SKM-1 treated with dmso at 0.1 percent for 144 hours (cell line): ENCODE data around the gene NUB1.

Experiments used
- DNase-seq: peaks from one replicate; lab custom pipeline; 2025; ENCODE audit not compliant: unreplicated experiment; lab: John Stamatoyannopoulos, UW

NUB1 gene

DNA sequence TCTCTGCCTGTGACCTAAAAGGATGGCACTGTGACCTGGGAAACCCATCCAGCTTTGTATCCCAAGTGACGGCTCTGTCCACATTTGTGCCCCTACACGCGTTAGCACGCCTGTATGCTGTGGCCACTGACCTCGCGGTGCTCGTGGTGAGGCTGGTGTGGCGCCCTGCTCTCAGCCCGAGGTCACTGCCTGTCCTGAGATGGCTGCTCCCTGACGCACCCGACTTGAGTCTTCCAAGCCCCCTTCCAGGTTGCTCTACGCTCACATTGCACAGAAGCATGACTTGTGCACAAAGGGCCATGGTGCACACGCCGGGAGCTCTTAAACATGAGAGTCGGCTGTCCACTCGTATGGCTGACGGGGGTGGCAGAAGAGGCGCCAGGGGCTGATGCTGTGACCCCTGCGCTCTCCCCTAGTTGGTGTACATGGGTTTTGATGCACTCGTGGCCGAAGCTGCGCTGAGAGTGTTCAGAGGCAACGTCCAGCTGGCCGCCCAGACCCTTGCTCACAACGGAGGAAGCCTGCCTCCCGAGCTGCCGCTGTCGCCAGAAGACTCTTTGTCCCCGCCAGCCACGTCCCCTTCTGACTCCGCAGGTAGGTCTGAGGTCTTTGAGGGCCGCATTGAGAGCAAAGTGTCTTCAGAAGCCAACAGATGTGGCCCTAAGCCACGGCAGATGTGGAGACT lies 34.7 kb downstream of the NUB1 start:
- no peak for DNase-seq

DNA sequence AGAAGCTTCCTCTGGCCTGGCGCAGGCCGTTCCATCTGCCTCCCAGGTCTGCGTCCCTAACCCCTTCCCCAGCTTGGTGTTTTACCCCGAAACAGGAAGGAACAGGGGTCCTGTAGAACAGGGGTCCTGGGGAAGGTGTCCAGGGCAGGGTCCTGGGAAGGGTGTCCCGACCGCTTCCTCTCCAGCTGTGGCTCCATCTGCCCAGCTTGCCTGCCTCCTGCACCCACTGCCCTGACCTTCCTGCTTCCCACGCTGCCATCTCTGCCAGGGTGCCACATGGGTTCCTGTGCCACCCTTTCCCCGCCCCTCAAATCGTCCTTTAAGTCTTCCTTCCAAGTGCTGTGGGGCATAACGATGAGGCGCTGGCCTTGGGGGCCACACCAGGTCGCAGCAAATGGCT lies 35.8 kb downstream of the NUB1 start:
- DNase-seq, result no peak

DNA sequence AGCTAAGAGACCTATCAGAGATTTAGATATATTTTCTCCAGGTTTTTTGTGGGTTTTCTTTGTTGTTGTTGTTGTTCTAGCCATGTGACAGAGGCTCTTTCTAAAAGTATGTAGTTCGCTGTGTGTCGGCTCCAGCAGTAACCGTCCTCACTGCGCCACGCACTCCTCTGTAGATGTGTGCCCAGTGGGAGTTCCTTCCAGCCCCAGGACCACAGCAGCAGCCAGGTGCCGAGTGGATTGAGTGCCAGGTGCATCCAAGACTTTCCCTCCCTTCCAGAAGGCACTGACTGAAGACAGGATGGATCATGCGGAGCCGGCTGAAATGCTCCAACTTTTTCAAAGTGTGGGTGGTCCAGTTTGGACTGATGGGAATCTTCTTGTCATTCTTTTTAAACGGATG lies 36.4 kb downstream of the NUB1 start:
- no peak for DNase-seq

DNA sequence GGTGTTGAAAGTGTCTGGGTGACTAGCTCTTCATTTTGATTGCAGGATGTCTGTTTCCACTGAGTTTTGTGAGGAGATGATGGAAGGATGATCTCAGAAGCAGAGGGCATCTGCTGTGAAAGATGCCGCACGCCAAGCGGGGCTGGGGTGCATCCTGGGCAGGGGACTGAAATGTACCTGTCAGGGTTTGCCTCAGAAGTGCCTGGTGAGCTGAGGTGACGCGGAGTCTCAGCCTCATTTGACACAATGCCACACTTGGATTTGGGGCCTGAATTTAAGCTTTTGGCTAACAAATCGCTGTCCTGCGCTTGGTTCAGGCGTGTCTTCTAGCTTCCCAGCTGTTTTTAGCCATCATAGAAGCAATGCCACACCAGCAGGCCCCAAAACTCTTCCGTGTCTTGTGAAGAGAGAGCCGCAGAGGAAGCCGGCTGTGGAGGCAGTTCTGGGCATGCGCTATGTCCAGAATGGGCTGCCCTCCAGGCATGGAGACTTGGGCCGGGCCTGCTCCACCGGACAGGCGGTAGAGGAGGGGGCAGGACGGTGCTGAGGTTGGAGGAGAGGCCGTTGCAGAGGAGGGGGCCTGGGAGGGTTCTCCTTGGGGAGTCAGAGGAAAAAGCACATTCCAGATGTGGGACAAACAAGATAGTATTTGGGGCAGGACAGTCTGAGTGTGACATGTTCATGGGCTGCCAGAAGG lies 37.0 kb downstream of the NUB1 start:
- no peak for DNase-seq

DNA sequence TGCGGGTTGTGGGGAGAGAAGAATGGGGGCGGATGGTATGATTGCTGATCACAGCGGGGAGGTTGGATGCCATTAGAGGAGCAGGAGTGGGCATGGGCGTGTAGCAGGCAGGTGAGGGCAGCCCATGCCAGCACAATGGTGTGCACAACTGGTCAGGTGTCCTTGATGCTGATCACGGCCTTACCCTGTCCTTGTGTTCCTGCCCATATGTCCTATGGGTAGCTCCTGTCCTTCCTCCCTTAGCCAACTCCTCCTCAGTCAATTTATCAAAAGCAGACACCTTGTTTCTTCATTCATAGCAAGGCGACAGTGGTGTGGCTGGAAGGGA lies 37.5 kb downstream of the NUB1 start:
- no peak for DNase-seq

DNA sequence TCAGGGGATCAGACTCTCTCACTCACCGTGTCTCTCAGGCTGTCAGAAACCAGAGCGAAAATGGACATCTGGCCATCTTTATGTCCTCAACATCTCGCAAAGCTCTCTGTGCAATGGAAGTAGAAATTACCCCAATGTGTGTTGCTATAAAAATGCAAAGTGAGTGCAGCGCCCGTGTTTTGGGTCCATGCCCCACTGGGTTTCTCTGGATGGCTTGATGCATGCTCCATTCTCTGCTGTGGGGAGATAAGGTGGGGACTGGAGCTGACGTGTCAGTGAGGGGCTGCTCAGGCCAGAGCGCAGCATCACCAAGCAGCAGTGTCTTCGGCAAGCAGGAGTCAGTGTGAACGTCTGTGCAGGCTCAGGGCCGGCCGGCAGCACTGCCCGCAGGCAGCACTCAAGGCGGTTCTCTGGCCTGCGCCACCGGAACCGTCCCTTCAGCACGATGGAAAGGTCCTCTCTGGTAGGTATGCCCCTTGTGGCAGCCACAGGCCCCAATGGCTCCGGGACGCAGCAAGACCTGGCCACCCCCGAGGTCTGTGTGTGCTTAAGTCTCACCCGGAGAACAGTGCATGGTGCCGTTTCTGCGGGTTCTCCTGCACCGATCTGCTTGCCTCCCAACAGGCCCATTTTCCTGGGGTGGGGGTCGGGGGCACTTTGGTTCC lies 38.1 kb downstream of the NUB1 start:
- DNase-seq, result no peak

DNA sequence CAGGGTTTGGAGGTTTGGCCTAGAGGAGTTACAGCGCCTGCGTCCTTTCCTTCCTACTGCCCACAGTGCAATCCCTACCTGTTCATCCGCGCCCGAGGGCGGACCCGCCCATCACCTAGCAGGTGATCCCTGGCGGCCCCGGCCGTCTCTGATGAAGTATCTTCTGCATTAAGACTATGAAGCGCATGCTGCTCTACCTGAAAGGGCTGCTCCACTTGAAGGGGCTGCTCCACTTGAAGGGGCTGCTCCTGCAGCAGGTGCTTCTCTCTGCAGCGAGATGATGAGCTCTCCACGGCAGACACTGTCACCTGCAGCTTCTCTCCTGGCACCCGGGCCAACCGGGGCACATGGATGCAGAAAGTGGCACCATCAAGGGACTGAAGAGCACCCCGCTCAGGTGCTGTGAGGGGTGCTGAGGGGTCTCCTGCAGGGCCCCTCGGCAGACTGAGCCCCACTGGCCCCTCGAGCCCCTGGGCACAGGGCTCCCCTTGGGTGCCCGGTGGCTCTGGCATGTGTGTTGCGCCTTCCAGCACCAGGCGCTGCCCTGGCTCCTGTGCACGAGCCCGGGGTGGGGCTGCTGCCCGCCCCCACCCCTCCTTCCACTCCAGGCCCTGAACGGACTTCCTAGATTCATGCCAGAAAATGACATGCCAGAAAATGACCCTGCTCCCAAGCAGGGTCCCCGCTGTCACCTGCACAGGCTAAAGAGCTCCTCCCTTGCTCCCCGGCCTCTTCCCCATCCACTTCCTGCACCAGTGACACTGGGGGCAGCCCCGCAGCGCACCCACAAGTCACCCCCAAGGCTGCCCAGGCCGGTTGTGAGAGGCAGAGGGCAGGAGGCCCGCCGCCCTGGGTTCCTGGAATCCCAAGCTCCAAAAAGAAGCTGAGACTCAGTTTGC lies 38.8 kb downstream of the NUB1 start:
- DNase-seq, result no peak

DNA sequence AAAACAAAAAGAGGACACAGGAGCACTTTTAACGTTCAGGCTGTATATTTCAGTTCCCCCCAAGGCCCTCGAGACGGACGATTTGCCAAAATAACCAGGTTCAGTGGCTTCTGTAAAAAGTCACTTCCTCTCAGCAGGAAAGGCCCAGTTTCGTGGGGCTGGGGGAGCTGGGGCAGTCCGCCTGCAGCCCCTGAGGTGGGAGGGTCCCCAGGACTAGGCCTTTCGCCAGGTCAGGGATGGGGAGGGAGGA lies 39.4 kb downstream of the NUB1 start:
- DNase-seq, result no peak

DNA sequence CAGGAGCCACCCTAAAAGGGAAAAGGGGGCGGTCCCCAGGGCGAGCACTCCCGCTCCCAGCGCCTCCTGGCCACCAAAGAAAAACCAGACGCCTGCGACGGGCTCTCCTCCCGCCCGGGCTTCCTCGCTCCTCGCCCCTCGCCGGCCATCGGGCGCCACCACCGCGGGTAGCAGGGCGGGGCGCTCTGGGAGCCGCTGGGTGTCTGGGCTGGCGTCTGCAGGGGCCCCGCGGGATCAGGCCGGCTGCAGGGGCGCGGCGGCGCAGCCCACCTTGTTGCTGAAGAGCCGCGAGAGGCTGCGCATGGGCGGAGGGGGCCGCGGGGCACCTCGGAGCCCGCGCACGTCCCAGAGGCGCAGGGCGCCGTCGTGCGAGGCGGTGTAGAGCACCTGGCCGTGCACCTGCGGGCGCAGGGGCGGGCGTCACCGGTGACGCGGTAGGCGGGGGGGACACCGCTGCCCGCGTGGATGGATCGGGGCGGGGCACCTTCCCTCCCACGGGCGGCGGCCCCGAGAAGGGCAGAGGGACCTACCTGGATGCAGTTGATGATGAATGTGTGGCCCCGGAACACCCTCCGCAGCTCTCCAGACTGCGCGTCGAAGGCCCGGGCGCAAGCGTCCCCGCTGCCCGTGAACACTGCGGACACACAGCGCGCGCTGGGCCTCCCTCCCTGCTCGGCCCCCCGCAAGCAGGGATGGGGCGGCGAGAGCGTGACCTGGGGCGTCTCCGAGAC lies 39.9 kb downstream of the NUB1 start:
- DNase-seq, result no peak

DNA sequence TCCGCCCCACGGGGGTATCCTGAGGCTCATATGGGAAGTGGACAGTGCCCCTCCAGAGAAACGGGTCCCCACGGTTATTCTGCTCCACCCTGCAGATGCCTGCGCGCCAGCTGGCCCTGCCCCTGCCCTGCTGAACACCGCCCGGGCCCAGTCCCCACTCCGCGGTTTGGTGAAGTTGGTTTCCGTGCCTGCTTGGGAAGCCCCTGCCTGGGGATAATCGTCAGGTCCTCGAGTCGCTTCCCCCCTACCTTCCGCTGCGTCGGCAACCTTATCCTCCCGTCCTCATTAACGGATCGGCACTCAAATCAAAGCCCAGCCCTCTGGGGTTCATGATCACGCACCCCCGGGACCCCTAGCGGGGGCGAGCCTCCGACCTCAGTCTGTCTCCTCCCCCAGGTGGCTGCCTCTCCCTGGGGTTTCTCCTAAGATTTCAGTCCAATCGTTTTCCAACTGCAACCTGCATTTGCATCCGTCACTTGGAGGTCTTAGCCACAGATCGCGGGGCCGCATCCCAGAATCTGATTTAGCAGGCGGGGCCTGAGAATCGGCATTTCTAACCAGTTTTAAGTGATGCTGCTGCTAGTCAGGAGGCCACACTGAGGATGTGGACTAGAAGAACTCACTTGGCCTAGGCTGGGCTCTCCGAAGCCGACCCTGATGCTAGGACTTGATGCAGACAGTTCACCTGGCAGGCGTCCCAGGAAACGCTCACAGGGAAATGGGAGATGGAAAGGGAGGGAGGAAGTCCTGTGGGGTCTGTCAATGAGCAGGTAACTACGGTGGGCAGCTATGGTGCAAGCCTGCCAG lies 40.7 kb downstream of the NUB1 start:
- DNase-seq, result no peak

DNA sequence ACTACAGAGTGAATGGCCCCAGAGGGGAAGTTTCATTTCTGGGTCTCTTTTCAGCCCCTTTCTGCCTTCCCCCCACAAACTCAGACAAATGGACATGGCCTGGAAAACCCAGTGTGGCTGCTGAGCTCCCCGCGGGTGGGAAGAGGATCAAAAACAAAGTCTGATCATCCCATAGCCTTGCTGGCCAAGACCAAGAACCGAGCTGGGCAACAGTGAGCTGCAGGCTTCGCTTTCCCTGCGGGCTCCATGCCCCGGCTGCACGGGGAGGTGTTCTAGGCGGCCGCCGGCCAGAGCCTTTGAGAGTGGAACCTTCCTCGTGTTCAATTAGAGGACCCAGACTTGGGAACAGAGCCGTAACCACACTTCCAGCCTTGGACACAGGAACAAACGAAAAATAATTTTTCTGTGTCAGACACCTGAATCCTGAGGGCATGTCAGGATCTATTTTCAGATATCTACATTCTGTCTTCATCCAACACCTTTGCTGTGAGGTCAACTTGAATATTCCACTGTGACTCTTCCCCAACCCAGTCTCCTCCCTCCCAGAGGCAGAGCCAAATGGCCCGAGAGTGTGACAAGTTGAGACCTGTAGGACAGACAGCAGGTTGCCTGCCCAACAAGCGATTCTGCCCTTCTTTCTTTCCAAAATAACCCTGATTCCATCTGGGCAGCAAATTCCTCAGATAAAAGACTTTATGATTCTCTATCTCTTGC lies 42.2 kb downstream of the NUB1 start:
- no peak for DNase-seq

DNA sequence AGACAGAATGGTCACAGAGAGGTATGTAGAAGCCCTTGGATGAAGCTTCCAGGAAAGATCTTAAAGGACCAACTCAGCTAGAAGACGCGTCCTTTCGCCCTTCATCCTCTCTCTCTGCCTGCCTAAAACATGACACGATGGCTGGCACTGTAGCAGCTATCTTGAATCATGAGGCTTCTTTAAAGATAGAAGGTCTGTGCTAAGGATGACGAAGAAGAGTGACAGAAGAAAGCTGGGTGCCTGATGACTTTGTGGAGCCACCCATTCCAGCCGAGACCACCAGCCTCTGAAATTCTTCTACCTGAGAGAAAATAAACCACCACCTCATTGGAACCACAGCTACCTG lies 42.7 kb downstream of the NUB1 start:
- no peak for DNase-seq

DNA sequence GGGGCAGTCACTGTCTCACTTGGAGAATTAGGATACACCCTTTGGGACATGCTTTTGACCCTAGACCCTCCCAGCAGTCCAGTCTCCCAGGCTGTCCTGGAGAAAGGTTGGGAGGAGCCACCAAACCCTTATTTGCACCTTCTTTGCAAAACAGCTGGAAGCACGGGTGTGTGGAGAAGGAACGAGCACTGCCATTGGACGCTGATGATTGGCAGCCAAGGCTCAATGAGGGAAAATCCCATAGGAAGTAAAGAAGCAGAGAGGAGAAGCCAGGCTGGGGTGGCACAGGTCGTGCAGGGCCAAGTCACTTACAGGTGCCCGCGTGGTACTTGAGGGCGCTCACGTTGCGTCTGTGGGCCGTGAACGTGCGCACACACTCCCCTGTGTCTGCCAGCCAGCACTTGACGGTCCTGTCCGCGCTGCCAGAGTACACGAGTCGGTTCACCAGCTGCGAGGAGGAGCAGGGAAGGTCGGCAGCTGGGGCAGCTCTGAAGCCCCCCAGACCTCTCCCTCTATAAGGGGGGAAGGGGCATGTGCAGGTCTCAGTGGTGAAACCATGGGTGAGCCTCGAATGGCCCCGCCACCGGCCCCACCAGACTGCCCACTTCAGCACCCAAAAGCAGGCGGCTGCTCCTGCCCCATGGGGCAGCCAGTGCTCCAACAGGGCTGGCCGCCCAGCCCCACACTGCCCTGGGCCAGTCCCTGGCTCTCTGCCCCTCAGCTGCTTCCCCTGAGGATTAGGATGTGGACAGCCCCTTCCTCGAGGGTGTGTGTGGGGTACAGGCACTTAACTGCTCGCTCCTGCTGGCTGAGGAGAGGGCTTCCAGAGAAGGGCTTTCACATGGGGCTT lies 43.4 kb downstream of the NUB1 start:
- DNase-seq, result no peak

DNA sequence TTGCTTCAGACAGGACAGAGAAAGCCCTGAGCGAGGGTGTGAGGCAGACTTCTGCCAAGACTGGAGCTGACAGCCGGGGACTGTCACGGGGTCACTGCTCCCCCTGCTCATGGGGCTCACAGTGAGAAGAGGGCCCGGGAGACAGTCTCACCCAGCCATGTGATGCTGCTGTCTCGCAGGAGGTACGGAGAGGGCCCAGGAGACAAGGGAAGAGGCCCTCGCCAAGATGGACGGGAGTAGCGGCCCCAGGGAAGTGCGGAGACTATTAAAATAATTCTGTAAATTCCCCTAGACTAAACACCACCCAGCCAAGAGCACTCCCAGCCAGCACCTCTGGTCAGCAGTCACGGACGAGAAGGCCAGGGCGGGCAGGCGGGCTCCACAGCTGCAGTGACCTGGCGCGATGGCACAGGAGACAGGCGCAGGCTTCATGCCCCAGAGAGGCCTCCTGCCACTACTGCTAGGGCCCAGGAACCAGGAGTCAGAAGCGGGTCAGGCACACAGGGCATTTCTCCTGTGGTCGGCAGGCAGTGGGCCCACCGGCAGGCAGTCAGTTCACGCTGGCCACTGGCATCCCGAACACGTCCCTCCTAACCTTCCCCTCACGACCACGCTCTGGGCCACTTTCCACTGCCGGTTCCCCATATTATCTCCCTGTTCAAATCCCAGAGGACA lies 44.2 kb downstream of the NUB1 start:
- no peak for DNase-seq

DNA sequence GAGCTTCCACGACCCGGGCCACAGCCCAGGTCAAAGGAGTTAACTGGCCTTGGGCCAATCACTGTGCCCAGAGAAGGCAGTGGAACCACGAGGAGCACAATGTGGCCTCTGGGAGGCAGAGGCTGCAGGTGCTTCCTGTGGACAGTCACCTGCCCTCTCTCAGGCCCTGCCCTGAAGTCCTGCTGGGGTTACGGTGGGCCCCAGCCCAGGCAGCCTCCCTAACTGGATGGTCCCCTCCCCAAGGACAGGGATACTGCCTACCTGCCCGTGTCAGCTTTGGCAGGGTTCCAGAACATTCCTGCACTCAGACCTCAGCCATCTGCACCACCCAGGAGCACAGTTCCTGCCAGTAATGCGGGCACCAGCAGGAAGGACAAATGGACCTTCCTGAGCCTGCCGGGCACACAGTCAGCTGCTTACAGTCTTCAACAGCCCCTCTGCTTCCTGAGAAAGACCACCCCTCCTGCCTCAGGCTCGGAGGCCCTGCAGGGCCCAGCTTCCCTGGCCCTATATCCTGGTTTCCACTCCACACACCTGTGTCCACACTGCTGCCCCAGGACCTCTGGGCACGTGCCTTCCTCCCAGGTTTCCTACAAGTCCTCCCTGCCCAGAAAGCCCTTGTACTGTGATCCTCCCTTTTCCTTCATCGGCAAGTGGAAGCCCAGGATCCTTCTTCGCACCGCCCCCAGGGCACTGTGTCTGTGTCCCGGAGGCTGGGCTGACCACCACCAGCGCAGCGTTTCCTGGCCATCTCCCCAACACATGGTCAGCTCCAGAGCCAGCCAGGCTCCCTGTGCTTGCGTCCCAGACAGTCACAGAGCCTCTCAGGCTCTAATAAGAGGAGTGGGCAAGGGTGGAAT lies 44.9 kb downstream of the NUB1 start:
- no peak for DNase-seq

DNA sequence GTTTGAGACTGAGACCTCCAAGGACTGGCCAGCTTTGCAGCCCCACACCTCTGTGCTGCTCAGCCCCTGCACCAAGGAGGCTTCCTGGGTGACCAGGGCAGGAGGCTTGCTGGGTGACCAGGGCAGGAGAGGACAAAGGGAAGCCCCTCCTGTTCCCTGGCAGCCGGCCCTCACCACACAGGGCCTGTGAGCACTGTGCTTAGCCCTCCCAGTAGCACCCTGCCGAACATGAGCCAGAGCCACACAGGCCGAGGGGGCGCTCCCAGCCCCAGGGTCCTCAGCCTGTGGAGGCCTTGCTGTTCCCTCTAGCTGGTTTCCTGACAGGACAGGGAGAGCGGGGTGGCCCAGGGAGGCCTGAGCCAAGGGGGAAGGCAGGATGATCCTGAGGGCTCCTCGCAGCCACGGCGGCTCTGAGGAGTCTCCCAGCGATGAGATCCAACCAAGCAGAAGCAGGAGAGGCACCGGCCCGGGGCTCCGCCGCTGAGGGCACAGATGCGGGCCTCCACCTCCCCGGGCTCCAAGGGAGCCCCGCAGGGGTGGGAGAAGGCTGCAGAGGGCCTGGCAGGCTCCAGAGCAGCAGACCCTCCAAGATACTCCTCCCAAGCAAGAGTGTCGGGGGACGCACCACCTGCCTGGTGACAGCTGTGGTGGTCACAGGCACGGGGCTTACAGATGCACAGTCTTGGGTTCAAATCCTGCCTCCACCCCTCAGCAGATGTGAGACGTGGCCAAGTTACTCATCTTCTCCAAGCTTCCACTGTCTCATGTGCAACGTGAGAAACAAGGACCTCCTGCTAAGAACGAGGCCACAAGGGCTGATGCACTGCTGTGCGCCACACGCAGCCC lies 45.8 kb downstream of the NUB1 start:
- no peak for DNase-seq

DNA sequence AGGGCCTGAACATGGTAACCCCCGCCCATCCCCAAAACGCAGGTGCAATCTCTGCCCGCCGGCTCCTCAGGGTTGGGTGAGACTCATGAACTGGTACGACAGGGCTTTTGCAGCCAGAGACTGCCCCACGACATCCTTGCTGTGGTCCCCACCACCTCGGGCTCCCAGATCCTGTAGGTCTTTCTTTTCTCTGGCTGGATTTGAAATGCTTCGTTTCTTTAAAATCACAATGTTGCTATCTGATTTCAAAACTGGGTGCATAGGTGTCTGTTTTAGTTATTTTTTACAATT lies 46.3 kb downstream of the NUB1 start:
- no peak for DNase-seq
